Neutrophil (primary cell): ENCODE data around the gene TM4SF18.

Source experiments
- H3K27ac ChIP-seq: fragments of 200-600 bp; sonication (generic); 2 replicates; pipeline ENCODE4 v1.5.1; 2016; ENCODE audit warnings: mild to moderate bottlenecking, moderate library complexity
- H3K27me3 ChIP-seq: fragments of 200-600 bp; sonication (generic); 2 replicates; pipeline ENCODE4 v1.6.0; 2016; ENCODE audit warnings: mild to moderate bottlenecking
- H3K36me3 ChIP-seq: fragments of 200-600 bp; sonication (generic); 2 replicates; pipeline ENCODE4 v1.5.1; 2017
- H3K4me1 ChIP-seq, 2 experiments: fragments of 200-600 bp in 1 of 2; sonication (generic) in 1 of 2; 1 replicate in 1 of 2; 2 replicates in 1 of 2; pipeline versions ENCODE4 v1.5.1 to v1.6.1; 2013 to 2016; ENCODE audit warnings: low read depth in 1 of 2, low read length in 1 of 2, mild to moderate bottlenecking in 1 of 2, moderate library complexity in 1 of 2; ENCODE audit not compliant: control insufficient read depth in 1 of 2, insufficient read depth in 1 of 2
- H3K4me3 ChIP-seq, 2 experiments: fragments of 200-600 bp in 1 of 2; sonication (generic) in 1 of 2; 1 replicate in 1 of 2; 2 replicates in 1 of 2; pipeline ENCODE4 v1.5.1; 2013 to 2016; ENCODE audit warnings: low read depth in 1 of 2, low read length in 1 of 2, mild to moderate bottlenecking in 1 of 2, moderate library complexity in 1 of 2
- H3K9me3 ChIP-seq: fragments of 200-600 bp; sonication (generic); 2 replicates; pipeline ENCODE4 v1.5.1; 2016
- TF ChIP-seq, protein P1 (sequence below): fragments of 200-600 bp; sonication (generic); IDR thresholded peaks from 2 replicates; pipeline ENCODE4 v1.5.1; 2016; ENCODE audit warnings: antibody characterized with exemption

TM4SF18 gene

DNA sequence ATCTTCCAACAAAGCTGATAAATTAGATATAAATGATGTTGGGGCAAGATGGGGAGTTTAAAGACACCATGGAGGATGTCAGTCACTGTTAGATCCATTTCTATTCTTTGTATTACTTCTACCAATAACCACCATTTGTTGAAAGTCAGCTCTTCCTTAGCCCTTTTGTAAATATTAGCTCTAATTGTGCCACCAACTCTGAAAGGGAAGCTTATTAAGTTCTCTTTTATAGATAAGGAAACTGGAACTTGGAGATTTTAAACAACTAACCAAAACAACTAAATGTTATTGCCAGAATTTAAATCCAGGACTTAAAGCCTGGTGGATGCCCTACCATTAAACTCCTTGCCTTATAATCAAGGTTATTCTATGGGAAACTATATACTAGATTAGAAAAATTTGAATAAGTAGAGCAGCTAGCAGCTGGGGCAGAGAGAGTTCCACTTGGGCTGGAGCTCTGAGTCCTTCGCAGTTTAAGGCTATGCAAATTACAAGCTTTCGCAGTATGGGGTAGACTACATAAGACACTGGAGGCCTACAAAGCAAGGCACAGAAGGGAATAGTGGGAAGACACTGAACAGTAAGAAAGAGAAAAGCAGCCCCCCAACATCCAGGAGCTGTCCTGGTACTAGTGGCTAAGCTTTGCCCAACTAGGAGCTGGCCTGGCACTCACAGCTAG lies 52.6 kb downstream of the TM4SF18 start:
- H3K9me3 ChIP-seq = no peaks in the 10 kb centered on the region
- no peaks in the 10 kb centered on the region for H3K36me3 ChIP-seq
- no peak overlapping the region for H3K27ac ChIP-seq
- no peaks in the 10 kb centered on the region for H3K27me3 ChIP-seq
- no peak overlapping the region for H3K4me3 ChIP-seq
- TF ChIP-seq, protein P1, sequence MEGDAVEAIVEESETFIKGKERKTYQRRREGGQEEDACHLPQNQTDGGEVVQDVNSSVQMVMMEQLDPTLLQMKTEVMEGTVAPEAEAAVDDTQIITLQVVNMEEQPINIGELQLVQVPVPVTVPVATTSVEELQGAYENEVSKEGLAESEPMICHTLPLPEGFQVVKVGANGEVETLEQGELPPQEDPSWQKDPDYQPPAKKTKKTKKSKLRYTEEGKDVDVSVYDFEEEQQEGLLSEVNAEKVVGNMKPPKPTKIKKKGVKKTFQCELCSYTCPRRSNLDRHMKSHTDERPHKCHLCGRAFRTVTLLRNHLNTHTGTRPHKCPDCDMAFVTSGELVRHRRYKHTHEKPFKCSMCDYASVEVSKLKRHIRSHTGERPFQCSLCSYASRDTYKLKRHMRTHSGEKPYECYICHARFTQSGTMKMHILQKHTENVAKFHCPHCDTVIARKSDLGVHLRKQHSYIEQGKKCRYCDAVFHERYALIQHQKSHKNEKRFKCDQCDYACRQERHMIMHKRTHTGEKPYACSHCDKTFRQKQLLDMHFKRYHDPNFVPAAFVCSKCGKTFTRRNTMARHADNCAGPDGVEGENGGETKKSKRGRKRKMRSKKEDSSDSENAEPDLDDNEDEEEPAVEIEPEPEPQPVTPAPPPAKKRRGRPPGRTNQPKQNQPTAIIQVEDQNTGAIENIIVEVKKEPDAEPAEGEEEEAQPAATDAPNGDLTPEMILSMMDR = no peak
- peaks cover 16 to 21% of the 10 kb centered on the region in 2 experiments for H3K4me1 ChIP-seq

DNA sequence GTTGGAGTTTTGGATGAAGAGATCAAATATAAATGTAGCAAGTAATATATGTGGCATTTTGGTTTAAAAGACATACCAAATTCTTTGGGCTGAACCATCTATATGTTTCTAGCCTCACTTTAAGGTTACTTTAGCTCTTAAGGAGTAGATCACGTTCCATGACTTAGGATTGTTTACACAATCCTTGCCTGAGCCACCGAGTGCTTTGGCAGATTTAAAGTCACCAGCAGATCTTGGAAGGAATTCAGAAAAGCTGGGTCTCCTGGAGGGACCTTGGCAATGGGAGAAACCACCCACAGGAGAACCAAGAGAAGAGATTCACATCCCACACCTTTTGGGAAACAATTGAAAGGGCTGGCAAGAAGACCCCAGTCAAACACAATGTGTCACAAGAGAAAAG lies 54.5 kb downstream of the TM4SF18 start:
- H3K4me1 ChIP-seq = peaks cover 16 to 21% of the 10 kb centered on the region in 2 experiments
- no peak overlapping the region for H3K27ac ChIP-seq
- H3K4me3 ChIP-seq = no peak overlapping the region
- no peaks in the 10 kb centered on the region for H3K36me3 ChIP-seq
- TF ChIP-seq, protein P1 = no peak
- no peaks in the 10 kb centered on the region for H3K9me3 ChIP-seq
- H3K27me3 ChIP-seq = no peaks in the 10 kb centered on the region

DNA sequence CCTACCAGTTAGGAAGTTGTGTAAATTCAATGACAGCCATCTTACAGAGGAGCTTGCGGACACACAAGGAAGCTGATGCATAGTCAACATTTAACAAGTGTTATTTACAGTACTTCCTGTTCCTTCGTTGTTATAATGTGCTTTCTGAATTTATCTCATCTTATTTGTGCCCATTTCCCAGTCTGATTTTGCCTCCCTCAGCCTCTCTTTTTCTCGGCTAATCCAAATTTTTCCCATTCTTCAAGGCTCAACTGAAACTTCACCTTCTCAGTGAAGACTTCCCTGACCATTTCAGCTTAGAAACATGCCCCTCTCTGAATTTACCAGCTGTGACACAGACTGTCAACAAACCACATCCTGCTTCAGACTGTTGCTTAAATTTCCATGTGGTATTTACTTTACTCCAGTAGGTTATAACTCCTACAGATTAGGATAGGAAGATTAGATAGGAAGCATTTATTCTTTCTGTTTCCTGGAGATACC lies 56.1 kb downstream of the TM4SF18 start:
- H3K4me3 ChIP-seq = peak overlapping the region; percentile 47 to 49
- H3K9me3 ChIP-seq = no peaks in the 10 kb centered on the region
- peaks cover 16 to 21% of the 10 kb centered on the region in 2 experiments for H3K4me1 ChIP-seq
- peak overlapping the region; percentile 90 for H3K27ac ChIP-seq
- TF ChIP-seq, protein P1 = no peak
- H3K36me3 ChIP-seq = no peaks in the 10 kb centered on the region
- H3K27me3 ChIP-seq = no peaks in the 10 kb centered on the region

DNA sequence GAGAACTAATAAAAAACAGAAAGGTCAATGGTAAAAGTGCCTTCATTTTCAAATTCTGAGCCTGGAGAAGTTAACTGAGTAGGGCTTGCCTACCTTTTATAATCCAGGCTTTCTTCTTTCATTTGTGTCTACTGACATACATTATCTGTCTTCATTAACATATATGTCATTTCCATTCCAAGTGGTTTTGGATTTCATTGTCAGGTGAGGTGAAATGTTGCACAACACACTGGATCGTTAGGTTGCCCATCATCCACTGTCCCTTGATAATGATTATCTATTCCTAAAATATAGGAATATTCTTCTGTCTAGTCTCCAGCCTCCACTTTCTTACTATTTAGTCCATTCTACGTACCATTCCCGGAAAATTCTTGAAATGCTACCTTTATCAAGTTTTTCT lies 56.8 kb downstream of the TM4SF18 start:
- Histone ChIP-seq H3K4me3 (peak overlapping the region in 1 of 2 experiments; percentile 47), H3K9me3 (no peaks in the 10 kb centered on the region), H3K4me1 (peaks cover 16 to 21% of the 10 kb centered on the region in 2 experiments), H3K27ac (peak overlapping the region; percentile 90), H3K36me3 (no peaks in the 10 kb centered on the region), H3K27me3 (no peaks in the 10 kb centered on the region)
- TF ChIP-seq, protein P1 = no peak

DNA sequence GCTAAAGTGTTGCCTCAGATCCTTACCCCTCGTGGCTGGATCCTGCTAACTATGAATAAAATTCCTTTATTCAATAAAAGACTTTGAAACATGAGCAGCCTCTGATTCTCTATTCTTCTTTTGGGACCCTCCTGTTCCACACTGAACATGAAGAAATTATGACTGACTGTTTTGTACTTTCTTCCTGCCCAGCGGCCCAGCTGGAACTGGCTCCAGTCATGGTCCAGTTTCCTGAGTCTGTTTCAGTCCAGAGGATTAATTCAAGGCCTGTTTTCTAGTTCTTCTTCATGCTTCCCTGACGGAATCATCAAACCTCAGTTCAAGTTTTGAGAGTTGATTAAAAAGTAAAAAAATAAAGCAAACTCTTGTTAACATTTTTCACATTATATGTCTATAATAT lies 59.2 kb downstream of the TM4SF18 start:
- H3K4me1 ChIP-seq = peaks cover 16 to 21% of the 10 kb centered on the region in 2 experiments
- H3K27me3 ChIP-seq = no peaks in the 10 kb centered on the region
- H3K27ac ChIP-seq = no peak overlapping the region
- TF ChIP-seq, protein P1 = no peak
- H3K36me3 ChIP-seq = no peaks in the 10 kb centered on the region
- no peaks in the 10 kb centered on the region for H3K9me3 ChIP-seq
- H3K4me3 ChIP-seq = no peak overlapping the region
